Pancreas (tissue), 10 donors: ENCODE results near the gene BEND5. TPM values are rescaled to one million over a fixed set of nuclear protein-coding genes. Genes with fewer than 3 reads are reported as not detected.

Experiments used
- ATAC-seq, 4 donors: fragments of 200-7000 bp; cut with Tn5 transposase; one replicate each; pipeline versions ENCODE4 v1.8.0 to v1.9.1; 2020; ENCODE audit warnings: mild to moderate bottlenecking in 4 of 4, moderate library complexity in 4 of 4
- DNase-seq, 6 donors: peaks; one replicate each; pipeline ENCODE4 v3.0.0-alpha.2; 2020
- FAIRE-seq: peaks from 2 replicates; lab custom pipeline; 2012; peaks lifted over from hg19 to GRCh38; lab: Jason Lieb, UNC
- H3K27ac ChIP-seq, 4 donors: fragments of 200-600 bp; sonication (generic); 1 replicate in 3 of 4; 2 replicates in 1 of 4; pipeline versions ENCODE4 v1.5.0 to v1.8.0; 2020
- H3K27me3 ChIP-seq, 4 donors: fragments of 200-600 bp; one replicate each; pipeline ENCODE4 v1.8.0; 2021
- H3K36me3 ChIP-seq, 3 donors: fragments of 200-600 bp; sonication (generic) in 1 of 3; one replicate each; pipeline versions ENCODE4 v1.5.0 to v1.8.0; 2020 to 2021
- H3K4me1 ChIP-seq, 3 donors: fragments of 200-600 bp; one replicate each; pipeline ENCODE4 v1.8.0; 2021
- H3K4me3 ChIP-seq, 4 donors: fragments of 200-600 bp; sonication (generic) in 2 of 4; one replicate each; pipeline versions ENCODE4 v1.5.0 to v1.8.0; 2020 to 2021
- H3K9me3 ChIP-seq, 4 donors: fragments of 200-600 bp; one replicate each; pipeline ENCODE4 v1.8.0; 2021
- WGBS, 2 donors: extraction: QIAGEN DNeasy Blood & Tissue Kit; methylation state at CpG; one replicate each; pipeline ENCODE4 v1.1.7; 2013; 5-methylcytosine and 5-hydroxymethylcytosine counted together
- intact Hi-C, 3 donors: fragments of 100-400 bp; cut with DNase I; formaldehyde crosslinking; loops; one replicate each; pipeline versions ENCODE4 v1.11.1 to v1.14.2; 2022
- polyA plus RNA-seq, 2 donors: library from polyadenylated mRNA; stranded (reverse); fragments of 200-250 nt; gene quantifications; one replicate each; pipeline ENCODE4 v1.2.3, GENCODE V29; 2013
- total RNA-seq, 6 donors: library from RNA; stranded (reverse); fragmentation: NEBNext Ultra II Directional in 4 of 6; extraction: Animal tissue kit (Norgen Biotek cat#: 25700) in 4 of 6; gene quantifications; one replicate each; pipeline versions ENCODE4 v1.2.1 to v1.2.4, GENCODE V29; 2021 to 2023
- TF ChIP-seq, protein P1 (sequence below), 4 donors: fragments of 200-600 bp; sonication (generic) in 3 of 4; IDR thresholded peaks; one replicate each; pipeline versions ENCODE4 v1.5.0 to v1.8.0; 2021; ENCODE audit warnings: antibody characterized with exemption in 4 of 4
- donor health status: healthy with polysubstance abuse.
- donor health status: DM: no; HTN: no; CAD: no; lungs with moderate emphysema.
- donor health status: DM: no; HTN: no; CAD: no.
- donor health status: control.
- donor health status: control.
- donor health status: Bipolar disorder and iron deficiency.
- donor health status: DM: yes; HTN: yes; CAD: no.
- donor health status: DM: no; HTN: no; CAD: no.
- donor health status: DM: no; HTN: no; CAD: no.
- donor health status: DM: yes; HTN: yes; CAD: no.

Gene BEND5
- total and polyA plus RNA-seq, 8 donors: 1.8 to 16.2 (median 3.9) TPM

DNA sequence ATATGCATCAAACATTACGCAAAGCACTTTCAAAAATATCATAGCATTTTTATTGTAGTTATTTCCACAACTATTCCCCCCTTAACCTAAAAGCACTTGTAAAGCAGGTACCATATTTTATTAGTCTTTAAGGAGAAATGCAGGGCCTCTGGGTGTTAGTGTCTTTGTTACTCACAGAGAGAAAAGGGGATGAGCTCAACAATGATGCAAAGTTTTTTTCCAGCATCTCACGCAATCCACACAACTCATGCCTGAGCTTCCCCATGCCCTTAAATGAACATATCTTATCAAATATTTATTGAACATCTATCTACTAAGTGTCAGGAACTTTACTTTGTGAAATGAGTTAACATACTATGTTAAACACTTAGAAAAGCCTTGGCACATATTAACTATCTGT is 50.6 kb downstream of the BEND5 start:
- WGBS, 2 donors: 92 to 93% methylated on average over 2 of the region's 2 CpGs
- no peaks in the 10 kb centered on the region for H3K36me3 ChIP-seq
- intact Hi-C loops: no loop called here
- no peak for FAIRE-seq
- no peaks in the 10 kb centered on the region for H3K9me3 ChIP-seq
- DNase-seq: no peak
- H3K4me3 ChIP-seq: no peak overlapping the region
- no peak for ATAC-seq
- H3K27ac ChIP-seq: no peak overlapping the region
- no peaks in the 10 kb centered on the region for H3K27me3 ChIP-seq
- H3K4me1 ChIP-seq: no peaks in the 10 kb centered on the region
- TF ChIP-seq, protein P1, sequence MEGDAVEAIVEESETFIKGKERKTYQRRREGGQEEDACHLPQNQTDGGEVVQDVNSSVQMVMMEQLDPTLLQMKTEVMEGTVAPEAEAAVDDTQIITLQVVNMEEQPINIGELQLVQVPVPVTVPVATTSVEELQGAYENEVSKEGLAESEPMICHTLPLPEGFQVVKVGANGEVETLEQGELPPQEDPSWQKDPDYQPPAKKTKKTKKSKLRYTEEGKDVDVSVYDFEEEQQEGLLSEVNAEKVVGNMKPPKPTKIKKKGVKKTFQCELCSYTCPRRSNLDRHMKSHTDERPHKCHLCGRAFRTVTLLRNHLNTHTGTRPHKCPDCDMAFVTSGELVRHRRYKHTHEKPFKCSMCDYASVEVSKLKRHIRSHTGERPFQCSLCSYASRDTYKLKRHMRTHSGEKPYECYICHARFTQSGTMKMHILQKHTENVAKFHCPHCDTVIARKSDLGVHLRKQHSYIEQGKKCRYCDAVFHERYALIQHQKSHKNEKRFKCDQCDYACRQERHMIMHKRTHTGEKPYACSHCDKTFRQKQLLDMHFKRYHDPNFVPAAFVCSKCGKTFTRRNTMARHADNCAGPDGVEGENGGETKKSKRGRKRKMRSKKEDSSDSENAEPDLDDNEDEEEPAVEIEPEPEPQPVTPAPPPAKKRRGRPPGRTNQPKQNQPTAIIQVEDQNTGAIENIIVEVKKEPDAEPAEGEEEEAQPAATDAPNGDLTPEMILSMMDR (IDR thresholded peaks at IDR 0.05): no peak

DNA sequence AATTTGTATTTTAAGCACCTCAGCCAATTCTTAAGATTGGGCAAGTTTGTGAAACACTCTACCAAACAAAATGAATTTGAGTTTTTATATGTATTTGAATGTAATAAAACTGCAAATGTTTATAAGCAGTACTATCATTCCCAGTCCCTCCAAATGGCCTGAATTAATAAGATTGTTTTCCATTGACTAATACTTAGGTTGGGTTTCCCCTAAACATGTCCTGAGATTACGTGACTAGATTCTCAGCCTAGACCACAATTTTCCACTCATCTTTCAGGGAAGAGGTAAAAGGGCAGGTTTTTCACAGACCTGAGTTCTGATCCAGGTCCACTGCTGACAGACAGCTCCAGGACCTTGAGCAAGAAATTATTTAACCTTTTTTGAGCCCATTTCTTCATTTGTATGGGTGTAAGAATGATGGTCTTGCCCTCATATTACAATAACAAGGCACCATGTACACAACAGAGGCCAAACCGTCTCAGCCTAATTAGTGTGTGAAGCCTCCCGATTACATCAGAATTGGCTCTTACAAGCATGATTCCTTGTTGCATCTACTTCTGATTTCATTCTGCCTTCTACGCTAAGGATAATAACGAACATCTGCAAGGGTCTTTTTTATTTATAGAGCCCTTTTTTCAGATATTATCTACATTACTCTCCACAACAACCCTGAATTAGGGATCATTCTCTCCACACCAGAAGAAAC is 51.2 kb downstream of the BEND5 start:
- DNase-seq (no peak), ATAC-seq (peak in 1 of 4 donors; percentile 23), FAIRE-seq (no peak)
- TF ChIP-seq, protein P1 (IDR thresholded peaks at IDR 0.05): no peak
- no peaks in the 10 kb centered on the region for H3K36me3 ChIP-seq
- no peaks in the 10 kb centered on the region for H3K4me1 ChIP-seq
- H3K27me3 ChIP-seq: no peaks in the 10 kb centered on the region
- intact Hi-C loops: no loop called here
- 86 to 96% methylated on average over 5 of the region's 5 CpGs for WGBS, 2 donors
- H3K27ac ChIP-seq: no peak overlapping the region
- H3K4me3 ChIP-seq: no peak overlapping the region
- H3K9me3 ChIP-seq: no peaks in the 10 kb centered on the region

DNA sequence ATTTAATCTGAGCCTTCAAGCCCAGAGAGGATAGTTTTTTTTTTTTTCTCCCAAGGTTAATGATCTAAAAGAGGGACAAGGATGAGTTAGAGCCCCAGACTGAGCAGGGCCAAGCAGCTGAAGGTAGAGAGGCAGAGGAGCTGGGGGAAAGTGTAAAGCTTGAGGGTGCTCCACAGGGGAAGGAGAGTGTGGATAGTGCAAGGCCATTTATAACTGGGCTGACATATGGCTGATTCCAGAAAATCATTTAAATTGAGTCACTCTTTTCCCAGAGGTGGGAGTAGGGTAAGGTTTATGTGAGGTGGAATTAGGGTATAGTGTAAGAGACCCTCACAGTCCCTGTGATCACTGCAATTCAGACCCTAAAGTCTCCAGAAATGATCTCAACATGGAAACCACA is 55.8 kb downstream of the BEND5 start:
- Histone ChIP-seq H3K4me3 (no peak overlapping the region), H3K9me3 (no peaks in the 10 kb centered on the region), H3K27me3 (no peaks in the 10 kb centered on the region), H3K27ac (no peak overlapping the region), H3K4me1 (no peaks in the 10 kb centered on the region), H3K36me3 (no peaks in the 10 kb centered on the region)
- FAIRE-seq (no peak), ATAC-seq (no peak), DNase-seq (no peak)
- TF ChIP-seq, protein P1 (IDR thresholded peaks at IDR 0.05): no peak
- intact Hi-C loops: no loop called here

DNA sequence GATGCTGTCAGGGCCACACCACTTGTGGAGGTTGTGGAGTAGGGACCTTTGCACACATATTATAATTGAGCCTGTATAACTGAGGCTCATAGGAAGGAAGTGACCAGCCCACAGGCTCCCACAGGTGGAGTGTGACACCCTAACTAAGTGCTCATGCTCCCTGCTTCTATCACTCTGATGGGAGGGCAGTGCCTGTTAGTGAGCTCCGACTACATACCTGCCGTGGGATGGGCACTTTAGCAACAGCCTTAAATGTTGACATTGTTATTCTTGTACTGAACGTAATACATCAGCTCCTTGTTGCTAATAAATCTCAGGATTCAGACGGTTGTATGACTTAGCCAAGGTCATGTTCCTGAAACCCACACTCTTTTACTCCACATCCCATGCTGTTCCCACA is 58.0 kb downstream of the BEND5 start:
- no peaks in the 10 kb centered on the region for H3K4me1 ChIP-seq
- DNase-seq (no peak), FAIRE-seq (no peak), ATAC-seq (no peak)
- intact Hi-C loops: no loop called here
- H3K4me3 ChIP-seq: no peak overlapping the region
- H3K27ac ChIP-seq: no peak overlapping the region
- TF ChIP-seq, protein P1 (IDR thresholded peaks at IDR 0.05): no peak
- H3K36me3 ChIP-seq: no peaks in the 10 kb centered on the region
- no peaks in the 10 kb centered on the region for H3K9me3 ChIP-seq
- WGBS, 2 donors: 61 to 62% methylated on average over 4 of the region's 4 CpGs
- H3K27me3 ChIP-seq: no peaks in the 10 kb centered on the region

DNA sequence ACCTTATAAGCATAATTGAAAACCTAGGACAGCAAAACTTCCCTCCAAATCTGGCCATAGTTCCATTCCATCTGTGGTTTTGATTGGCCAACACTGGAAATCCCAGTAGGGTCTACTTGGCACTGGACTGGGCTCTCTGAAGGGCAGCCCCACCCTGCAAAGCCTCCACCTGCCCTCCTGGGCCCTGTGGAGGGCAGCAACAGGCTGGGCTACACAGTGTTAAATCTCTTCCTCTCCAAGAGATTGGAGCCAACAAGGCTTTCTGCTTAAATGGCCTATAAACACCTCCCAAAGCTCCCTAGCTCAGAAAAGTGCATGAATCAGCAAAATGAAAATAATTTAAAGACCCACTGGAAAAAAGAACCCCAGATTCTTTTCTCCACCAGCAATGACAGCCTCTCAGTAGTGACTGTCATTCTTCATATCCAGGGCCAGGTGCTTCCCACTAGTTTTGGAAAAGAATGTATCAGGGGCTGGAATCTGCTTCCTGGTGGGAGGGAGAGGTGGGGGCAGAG is 58.5 kb downstream of the BEND5 start:
- Histone ChIP-seq H3K4me3 (no peak overlapping the region), H3K4me1 (no peaks in the 10 kb centered on the region), H3K27ac (no peak overlapping the region), H3K27me3 (no peaks in the 10 kb centered on the region), H3K36me3 (no peaks in the 10 kb centered on the region), H3K9me3 (no peaks in the 10 kb centered on the region)
- DNase-seq (no peak), FAIRE-seq (no peak), ATAC-seq (no peak)
- TF ChIP-seq, protein P1 (IDR thresholded peaks at IDR 0.05): no peak
- intact Hi-C loops: no loop called here
